Hypothalamus (tissue), 51 donors: ENCODE data around the gene APH1B.

ENCODE experiments used
- DNase-seq, 51 donors: peaks; one replicate each; lab custom pipeline; 2025; lab: John Stamatoyannopoulos, UW

APH1B gene

DNA sequence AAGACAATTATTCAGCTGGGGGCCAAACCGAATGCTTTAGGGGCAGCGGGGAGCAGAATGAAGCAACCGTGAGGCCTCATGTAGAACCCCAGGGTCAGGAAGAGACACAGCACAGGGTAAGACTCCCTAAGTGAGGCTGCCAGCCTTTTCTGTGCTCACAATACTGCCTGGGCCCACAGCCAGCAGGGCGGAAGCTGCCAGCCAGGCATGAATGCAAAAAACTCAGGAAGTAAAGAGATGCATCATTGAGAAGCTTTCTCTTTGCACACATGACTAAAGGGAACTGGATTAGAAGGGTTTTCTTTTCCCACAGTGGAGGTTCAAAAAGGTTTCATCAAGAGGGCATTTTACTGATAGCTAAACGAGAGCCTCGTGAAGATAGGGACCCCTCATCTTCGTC is 71.0 kb downstream of the APH1B start:
- peak in 44 of 51 donors; percentile 4 to 82 (median 48) for DNase-seq

DNA sequence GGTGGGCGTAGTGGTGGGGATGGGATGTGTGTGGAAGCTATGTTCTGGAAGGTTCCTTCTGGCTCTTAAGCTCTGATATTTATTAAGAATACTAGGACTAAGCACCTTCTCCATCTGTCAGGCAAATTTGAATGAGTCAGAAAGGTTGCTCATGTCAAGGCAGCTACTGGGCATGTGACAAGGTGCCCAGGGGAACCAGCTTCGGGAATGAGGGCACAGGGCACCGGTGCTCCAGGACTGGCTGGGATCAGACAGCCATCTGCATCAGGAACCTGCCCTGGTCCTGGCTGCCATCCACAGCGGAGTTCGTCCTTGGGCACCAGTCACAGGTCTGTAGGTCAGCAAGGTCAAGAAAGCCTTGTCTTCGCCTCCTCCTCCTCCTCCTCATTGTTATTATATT is 71.8 kb downstream of the APH1B start:
- no peak for DNase-seq

DNA sequence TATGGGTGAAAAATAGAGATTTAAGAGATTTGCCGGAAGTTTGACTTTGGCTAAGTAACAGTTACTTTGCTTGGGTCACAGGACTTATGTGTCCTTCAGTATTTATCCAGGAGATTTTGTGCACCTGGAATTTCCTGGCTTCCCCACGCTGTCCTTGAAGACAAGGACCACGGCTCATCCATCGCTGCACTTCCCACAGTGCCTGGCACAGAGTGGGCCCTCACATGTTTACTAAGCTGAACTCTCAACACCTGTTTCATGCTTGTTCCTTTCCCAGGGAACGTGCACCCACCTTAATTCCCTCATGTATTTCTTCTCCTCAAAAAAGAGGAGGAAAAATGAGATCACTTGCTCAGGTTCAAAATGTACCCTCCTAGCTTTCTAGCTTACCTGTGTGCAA is 72.2 kb downstream of the APH1B start:
- no peak for DNase-seq

DNA sequence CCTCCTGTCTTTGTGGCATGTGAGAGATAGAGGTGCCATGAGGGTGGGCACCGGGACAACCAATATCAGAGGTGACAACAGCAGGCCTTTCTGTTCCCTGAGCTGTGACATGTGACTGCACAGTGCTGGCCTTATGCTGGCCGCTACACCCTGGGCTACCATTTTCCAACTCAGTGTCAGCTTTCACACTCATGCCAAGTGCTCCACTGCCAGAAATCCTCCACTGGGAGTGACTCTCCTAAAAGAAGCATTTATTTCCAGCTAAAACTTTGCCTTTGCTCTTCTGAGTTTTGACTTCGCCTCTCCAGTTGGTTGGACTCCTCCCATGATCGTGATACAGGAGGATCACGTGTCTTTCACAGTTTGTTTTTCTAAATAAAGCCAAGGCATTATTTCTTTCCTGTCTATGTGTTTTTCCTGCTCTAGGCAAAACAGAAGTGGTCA is 72.8 kb downstream of the APH1B start:
- peak in 10 of 51 donors; percentile 7 to 37 (median 12) for DNase-seq

DNA sequence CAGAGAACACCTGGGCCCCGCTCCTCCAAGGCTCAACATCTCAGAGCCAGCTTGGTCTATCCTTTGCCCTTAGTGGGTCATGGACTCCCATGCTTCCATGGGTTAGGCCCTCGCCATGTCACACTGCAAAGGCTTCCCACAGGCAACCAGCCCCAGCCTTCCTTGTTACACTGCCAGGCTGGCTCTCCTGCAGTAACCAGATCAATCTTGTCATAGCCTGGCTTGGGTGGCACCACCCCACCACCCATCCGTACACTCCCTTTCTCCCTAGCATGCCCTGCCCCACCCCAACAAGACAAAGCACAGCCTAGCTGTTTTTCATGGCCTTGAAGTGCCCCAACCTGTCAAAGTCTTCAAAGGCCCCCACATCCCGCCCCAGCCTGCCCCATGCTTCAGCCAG is 73.8 kb downstream of the APH1B start:
- DNase-seq, result no peak

DNA sequence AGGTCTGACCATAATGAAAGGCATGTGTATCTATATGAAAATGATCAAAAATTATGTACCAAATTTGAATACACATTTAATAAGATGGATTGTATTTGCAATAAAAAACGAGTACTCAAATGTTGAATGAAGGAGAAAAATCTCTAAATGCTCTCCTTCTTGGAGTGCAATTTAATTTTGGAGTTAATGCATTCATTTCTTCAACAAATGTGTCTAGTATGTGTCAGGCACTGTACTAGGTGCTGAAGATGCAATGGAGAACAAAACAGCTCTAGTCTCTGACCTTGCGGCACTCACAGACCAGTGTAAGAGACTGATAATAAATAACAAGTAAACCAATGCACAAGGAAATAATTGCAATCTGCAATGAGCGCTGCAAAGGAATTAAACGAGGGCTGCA is 75.4 kb downstream of the APH1B start:
- no peak for DNase-seq

DNA sequence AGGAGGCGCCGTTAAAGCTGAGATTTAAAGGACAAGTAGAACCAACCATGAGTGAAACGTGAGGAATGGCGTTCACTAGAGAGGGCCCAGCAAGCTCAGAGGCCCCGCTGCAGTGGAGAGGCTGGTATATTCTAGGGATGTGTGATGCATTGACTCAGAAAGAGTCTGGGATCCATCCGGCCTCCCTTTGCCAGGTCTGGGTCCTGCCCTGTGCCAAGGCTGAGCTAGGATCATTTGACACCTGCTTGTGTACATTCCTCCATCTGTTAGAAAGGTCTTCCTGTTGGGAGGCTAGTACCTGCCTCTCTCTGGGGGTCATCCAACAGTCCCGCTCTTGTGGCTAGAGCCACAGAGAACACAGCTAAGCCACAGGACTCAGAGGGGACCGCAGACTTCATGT is 75.9 kb downstream of the APH1B start:
- no peak for DNase-seq

DNA sequence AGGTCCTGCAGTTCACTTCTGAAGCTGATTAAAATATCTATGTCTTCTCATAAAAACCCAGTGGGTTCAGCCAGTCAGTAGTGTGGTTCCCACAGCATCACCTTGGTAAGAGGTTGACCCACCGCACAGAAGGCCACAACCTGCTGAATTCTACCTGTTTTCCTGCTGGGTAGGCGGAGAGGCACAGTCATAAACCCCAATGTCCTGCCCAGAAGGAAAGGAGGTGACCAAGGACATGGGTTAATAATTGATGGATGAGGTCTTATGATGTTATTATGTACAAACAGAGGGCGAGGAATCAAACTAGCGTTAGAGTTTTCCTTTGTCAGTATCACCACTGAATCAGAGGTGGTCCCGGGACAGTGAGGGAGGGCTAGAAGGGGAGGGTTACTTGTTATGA is 76.5 kb downstream of the APH1B start:
- no peak for DNase-seq

DNA sequence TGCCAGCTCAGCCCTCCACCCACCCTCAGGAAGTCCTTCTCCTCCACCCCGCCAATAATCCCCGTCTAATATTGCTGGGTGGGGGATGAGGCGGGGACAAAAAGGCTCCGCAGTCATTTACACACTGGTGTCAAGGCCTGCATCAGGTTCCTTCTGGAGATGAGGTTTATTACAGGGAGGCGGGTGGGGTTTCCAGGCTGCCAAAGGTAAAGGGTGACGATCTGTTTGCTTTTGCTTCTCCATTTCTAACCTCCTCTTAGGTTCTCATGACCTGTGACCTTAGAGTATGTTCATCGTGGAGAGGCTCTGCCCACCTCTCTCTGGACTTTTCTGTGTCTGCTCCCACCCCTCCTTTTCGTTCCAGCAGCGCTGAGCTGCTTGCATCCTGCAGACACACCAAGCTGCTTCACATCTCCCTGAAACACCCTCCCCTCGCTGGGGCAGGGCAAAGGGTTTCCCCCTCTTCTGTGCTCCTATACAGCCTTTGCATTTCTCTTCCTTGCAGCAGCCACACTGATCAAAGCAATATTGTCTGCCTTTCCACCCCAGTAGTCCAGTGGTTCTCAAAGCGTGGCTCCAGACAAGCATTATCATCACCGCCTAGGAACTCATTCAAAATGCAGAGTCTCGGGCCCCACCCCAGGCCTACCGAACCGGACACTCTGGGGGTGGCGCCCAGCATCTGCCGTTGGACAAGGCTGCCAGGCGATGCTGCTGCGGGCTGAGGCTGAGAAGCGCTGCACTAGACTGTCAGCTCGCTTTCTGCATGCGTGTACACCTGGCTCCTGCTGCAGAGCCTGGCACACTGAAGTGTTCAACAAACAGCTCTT is 77.6 kb downstream of the APH1B start:
- no peak for DNase-seq

DNA sequence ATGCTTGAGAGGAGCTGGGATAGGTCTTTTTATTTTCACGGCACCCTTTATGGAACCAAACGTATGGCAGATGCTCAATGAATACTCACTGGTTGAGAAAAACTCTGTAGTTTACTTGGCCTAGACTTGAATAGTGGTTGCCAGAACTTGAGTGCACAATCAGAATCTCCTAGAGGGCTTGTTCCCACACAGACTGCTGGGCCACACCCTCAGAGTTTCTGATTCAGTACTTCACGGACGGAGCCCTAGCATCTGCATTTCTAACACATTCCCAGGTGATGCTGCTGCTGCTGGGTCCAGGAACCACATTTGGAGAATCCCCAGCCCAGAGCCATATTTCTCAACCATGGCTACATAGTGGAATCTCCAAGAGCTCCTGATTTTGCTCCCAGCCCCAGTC is 79.7 kb downstream of the APH1B start:
- no peak for DNase-seq

DNA sequence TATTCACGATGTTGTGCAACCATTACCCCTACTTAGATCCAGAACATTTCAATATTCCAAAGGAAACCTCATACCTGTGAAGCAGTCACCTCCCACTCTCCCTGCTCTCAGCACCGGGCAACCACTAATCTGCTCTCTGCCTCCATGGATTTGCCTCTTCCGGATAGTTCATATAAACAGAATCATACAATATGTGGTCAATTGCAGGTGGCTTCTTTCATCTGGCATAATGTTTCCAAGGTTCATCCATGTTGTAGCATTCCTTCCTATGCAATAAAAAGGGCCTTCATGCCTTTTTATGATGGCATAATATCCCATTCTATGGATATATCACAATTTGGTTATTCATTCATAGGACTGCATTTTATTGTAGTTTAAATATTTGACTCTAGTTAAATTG is 80.3 kb downstream of the APH1B start:
- no peak for DNase-seq

DNA sequence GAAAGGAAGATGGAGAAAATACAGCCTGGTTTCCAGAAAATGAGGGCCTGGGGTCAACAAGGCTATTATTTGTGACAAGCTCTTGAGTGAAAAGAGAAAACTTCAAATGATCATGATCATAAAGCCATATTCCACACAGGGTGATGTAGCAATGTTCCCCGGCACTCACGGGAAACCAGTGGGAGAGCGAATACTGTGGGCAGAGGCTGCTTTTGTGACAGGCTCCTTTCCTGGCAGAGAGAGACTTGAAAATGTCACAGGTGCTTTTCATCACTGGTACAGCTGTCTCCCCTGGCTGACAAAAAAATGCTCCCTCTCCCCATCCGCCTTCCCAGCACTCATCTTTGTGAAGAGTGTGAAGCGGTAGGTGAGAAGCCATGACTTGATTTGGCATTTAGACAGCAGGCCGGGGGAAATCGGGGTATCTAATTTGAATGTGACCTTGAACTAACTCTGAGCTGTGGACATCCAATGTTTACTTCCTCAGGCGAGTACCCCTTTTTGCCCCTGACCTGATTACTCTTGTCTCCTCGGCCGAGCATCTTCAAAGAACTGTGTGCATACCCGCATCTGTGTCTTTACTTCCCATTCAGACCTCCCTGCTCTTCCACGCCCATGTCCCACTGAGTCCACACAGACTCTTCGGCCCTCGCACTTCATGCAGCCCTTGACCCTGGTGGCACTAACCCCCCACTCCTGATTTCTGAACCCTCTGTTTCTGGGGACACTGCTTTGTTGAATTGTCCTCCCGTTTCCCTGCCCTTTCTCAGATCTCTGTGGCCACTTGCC is 81.0 kb downstream of the APH1B start:
- peak in 2 of 51 donors; percentile 12 to 38 for DNase-seq
